NCI-H446 treated with DMSO at 0.1 percent for 48 hours (cell line): ENCODE data around the gene MYDGF.

ENCODE experiments used
- DNase-seq: peaks from one replicate; lab custom pipeline; 2025; lab: John Stamatoyannopoulos, UW

MYDGF gene

DNA sequence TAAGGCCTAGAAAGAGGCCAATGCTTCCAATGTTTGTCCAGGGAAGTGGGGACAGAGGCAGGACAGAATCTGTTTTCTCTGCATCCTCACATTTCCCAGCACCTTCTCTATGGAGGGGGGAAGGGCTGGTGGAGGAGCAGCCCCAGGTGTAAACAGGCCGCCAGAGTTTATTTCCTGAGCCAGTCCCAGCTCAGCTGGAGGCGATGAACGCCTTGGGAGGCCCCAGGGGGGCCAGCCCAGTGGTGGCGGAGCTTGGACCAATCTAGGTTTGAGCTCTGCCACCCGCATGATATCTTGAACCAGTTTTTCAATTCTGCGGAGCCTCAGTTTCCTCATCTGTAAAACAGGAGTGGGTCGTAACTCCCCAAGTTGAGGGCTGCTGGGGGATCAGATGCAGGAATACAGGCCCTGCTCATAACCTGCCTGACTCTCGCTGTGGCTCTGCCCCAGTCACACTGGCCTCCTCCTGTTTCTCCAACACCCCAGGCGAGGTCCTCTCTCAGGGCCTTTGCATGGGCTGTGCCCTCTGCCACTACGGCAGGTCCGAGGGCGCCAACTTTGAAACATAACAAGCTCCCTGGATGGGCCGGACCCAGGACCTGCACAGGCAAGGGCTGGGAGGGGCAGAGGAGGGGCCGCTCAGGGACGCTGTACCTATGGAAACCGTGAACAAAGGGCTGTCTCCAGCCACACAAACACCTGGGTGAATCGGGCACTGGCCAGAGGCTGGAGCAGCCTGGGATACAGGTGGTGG lies 29.7 kb downstream of the MYDGF start:
- no peak for DNase-seq

- DNase-seq, result no peak
Observed at GRCh38 chr19:4639531-4640246, 30.5 kb downstream of the MYDGF start.

DNA sequence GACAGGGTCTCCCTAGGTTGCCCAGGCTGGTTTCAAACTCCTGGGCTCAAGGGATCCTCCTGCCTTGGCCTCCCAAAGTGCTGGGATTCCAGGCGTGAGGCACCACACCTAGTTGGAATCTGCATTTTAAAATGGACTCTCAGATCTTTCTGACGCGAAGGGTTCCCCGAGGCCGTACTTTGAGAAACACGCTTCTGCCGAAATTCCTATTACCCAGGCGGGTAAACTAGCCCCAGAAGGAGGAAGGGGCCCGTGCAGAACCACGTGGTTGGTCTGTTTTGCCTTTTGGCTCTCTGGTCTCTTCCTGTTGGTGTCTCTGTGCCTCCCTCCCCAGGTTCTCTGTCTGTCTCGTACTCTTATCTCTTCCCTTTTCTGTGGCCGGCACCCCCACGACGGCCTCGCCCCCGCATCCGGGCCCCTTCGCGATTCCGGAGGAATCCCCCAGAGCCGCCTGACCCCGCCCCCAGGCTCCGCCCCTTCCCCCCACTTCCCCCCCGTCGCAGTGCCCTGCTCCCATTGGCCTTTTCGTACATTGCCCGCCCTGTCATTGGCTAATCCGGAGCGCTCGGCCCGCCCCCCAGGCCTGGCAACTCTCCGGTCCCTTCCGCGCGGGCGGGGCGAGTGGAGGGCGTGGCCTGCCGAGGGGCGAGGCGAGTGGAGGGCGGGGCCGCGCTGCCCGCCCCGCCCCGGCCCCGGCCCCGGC lies 31.2 kb downstream of the MYDGF start, which contains the start of gene TNFAIP8L1:
Gene TNFAIP8L1 (plus strand): TSS at position 689 of the 703 bp plus-strand sequence. CDS start 12,354 bp downstream, outside the sequence.
- peak; percentile 90 for DNase-seq

DNA sequence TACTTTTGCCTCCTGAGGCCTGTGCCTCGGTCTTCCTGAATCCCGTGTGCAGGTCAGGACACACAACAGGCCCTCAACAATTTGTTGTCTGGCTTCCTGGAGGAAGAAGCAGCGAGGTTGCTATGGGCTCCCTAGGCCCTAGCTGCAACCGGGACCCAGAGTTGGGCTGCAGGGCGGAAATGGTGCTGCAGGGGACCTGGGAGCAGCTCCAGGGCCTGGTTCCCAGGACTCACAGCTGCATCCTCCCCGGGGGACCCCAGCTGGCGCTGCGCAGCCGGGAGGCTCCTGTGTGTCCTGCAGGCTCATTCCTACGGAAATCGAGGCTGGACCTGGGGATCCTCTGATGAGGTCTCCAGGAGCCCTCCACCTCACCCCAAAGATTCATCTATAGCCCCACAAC lies 31.8 kb downstream of the MYDGF start:
- DNase-seq, result no peak

- DNase-seq, result no peak
Observed at GRCh38 chr19:4636761-4637160, 33.4 kb downstream of the MYDGF start.

GRCh38 chr19:4636151-4636717 lies 33.9 kb downstream of the MYDGF start:
- DNase-seq, result no peak

GRCh38 chr19:4635754-4636116 lies 34.4 kb downstream of the MYDGF start:
- no peak for DNase-seq

- no peak for DNase-seq
Observed at GRCh38 chr19:4633140-4633967, 36.8 kb downstream of the MYDGF start.

DNA sequence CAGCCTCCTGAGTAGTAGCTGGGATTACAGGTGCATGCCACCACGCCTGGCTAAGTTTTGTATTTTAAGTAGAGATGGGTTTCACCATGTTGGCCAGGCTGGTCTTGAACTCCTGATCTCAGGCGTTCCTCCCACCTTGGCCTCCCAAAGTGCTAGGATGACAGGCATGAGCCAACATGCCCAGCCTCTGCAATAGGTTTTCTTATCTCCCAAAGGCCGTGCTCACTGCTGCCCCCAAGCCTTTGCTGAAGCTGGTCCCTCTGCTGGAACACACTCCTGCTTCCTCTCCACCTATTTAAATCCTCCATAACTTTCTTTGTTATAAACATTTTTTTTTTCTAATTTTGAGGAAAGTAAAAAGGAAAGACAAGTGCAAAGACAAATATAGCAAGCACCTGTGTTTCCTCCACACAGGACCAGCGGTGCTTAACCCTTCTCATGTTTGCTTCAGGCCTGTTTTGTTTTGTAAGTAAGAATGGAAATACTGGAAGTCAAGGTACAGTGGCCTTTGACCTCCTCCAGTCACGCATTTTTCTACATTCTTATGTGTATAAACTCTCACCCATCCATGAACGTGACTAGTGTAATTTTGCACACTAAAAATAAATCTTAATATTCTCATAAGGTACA lies 45.3 kb downstream of the MYDGF start:
- no peak for DNase-seq

DNA sequence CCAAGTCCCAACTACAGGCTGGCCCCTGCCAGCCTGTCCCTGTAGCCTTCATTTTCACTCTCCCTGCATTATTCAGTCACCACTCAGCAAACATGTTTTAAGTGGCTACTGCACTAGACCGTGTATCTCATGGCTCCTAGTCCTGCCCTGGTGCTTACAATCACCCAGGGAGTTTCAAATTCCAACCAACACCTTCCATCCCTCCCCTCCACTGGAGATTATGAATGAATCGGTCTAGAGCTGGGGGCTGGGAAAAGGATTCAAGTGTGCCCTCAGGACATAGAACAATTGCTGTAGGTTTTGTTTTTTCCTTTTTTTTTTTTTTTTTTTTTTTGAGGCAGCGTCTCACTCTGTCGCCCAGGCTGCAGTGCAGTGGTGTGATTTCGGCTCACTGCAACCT lies 45.8 kb downstream of the MYDGF start:
- DNase-seq, result no peak

DNA sequence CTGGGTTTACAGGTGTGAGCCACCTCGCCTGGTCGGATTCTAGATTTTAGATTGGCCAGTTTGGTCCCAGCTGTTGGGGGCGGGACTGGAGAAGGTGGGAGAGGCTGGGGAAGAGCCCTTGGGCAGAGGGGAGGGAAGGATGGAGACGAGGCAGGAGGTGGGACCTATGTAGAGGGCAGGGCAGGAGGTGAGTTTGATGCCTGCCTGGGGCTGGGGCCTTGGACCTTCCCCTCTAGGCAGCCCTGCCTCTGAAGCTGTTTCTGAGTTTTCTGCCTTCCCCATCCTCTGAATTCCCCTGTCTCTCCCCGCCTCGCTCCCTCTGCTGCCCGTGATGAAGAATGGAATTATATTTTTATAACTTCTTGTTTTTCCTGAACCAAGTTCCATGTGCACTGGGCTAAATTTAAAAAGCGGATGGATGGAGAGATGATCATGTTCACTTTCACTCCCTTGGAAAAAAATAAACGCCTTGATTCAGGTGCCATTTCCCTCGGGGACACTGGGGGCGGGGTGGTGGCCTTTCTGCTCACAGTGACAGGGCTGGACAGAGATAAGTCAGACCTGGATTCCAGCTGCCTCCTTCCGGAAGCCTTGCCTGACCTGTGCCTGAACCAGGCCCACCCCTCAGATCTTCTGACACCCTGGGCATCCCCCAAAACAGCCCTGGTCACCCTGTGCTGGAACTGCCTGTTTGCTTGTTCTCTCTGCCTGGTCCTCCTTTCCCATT lies 47.3 kb downstream of the MYDGF start:
- DNase-seq, result no peak

GRCh38 chr19:4620675-4621074 lies 49.5 kb downstream of the MYDGF start:
- no peak for DNase-seq

- DNase-seq, result no peak
Observed at GRCh38 chr19:4619668-4620294, 50.4 kb downstream of the MYDGF start.

DNA sequence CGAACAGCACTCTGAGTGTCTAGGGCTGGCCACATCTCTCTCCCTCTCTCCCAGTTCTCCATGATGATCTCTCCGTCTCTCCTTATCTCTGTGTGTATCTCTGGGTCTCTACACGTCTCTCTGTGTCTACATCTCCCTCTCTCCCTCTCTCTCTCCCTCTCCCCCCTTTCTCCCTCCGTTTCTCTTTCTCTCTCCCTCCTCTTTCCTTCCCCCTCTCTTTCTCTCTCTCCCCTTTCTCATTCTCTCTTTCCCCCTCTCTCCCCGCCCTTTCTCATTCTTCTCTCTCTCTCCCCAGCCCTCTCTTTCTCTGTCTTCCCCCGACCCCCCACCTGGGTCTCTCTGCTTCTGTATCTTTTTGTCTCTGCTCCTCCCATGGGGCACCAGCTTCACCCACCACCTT lies 52.1 kb downstream of the MYDGF start:
- no peak for DNase-seq

- no peak for DNase-seq
Observed at GRCh38 chr19:4613254-4613751, 56.8 kb downstream of the MYDGF start.

DNA sequence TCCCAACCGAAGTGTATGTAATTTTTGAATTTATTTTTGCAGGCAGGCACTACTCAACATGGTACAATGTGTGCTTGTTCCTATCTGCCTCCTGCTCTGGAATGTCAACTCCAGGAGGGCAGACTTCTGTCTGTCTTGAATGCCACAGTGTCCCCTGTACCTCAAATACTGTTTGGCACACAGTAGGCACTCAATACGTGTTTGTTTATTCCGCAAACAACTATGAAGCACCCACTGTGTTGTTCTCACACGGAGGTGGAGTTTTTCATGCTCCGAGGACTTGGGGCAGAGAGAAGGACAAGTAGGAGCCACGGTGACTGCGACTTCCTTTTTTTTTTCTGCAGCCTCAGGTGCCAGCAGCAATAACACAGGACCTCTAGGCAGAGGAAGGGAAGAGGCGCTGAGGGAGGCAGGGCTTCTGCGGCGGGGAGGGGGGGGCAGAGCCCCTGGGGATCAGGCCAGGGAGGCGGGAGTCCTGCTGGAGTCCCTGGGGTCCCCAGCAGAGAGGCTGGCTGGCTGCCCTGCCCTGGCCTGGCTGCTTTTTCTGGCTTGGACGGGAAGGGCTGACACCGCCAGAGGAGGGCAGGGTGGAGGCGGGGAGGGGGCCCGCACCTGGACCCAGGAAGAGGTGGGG lies 60.1 kb downstream of the MYDGF start:
- no peak for DNase-seq
